Endodermal cell (in vitro differentiated cells): Measurements from ENCODE around the gene RASAL1. TPM values are rescaled to one million over a fixed set of nuclear protein-coding genes. Genes with fewer than 3 reads are reported as not detected.

Experiments
- DNase-seq: peaks from one replicate; pipeline ENCODE4 v3.0.0-alpha.2; 2017
- H3K27ac ChIP-seq: 2 replicates; pipeline ENCODE4 v1.5.1; 2013; ENCODE audit warnings: mild to moderate bottlenecking, low read depth, low read length, moderate library complexity
- H3K27me3 ChIP-seq: 2 replicates; pipeline ENCODE4 v1.6.1; 2013; ENCODE audit warnings: mild to moderate bottlenecking, low read length, moderate library complexity; ENCODE audit not compliant: insufficient read depth, control insufficient read depth, poor library complexity, severe bottlenecking
- H3K36me3 ChIP-seq: 2 replicates; pipeline ENCODE4 v1.7.0; 2013; ENCODE audit warnings: mild to moderate bottlenecking, low read length, moderate library complexity; ENCODE audit not compliant: control insufficient read depth, insufficient read depth
- H3K4me1 ChIP-seq: one replicate; pipeline ENCODE4 v1.7.0; 2013; ENCODE audit warnings: low read length; ENCODE audit not compliant: control insufficient read depth, insufficient read depth
- H3K4me3 ChIP-seq: 2 replicates; pipeline ENCODE4 v1.5.1; 2013; ENCODE audit warnings: mild to moderate bottlenecking, low read length, moderate library complexity
- H3K9ac ChIP-seq: 2 replicates; pipeline ENCODE4 v1.6.1; 2013; ENCODE audit warnings: mild to moderate bottlenecking, low read length, moderate library complexity; ENCODE audit not compliant: poor library complexity, severe bottlenecking; ENCODE audit errors: extremely low read depth
- H3K9me3 ChIP-seq: 2 replicates; pipeline ENCODE4 v1.6.1; 2013; ENCODE audit warnings: mild to moderate bottlenecking, low read length, moderate library complexity; ENCODE audit not compliant: control insufficient read depth
- H3K27ac Mint-ChIP-seq: 2 replicates; pipeline ENCODE4 v1.8.0; 2020; ENCODE audit warnings: mixed read lengths
- H3K27me3 Mint-ChIP-seq: 2 replicates; pipeline ENCODE4 v1.8.0; 2021; ENCODE audit warnings: mild to moderate bottlenecking, mixed read lengths; ENCODE audit not compliant: insufficient read depth
- H3K36me3 Mint-ChIP-seq: 2 replicates; pipeline ENCODE4 v1.8.0; 2020; ENCODE audit warnings: low read depth, mixed read lengths
- H3K4me1 Mint-ChIP-seq: 2 replicates; pipeline ENCODE4 v1.8.0; 2020; ENCODE audit warnings: mixed read lengths
- H3K4me3 Mint-ChIP-seq: 2 replicates; pipeline ENCODE4 v1.8.0; 2020; ENCODE audit warnings: mild to moderate bottlenecking, moderate library complexity, mixed read lengths
- H3K9me3 Mint-ChIP-seq: 2 replicates; pipeline ENCODE4 v1.8.0; 2020; ENCODE audit warnings: mild to moderate bottlenecking, mixed read lengths
- CTCF ChIP-seq: fragments of 200-600 bp; sonication (generic); conservative IDR thresholded peaks from 2 replicates; pipeline ENCODE4 v1.5.0; 2021; ENCODE audit warnings: antibody characterized with exemption, mild to moderate bottlenecking
- WGBS, 2 experiments: methylation state at CpG; one replicate each; pipeline versions ENCODE4 v1.1.5 to v1.1.7; 2013; ENCODE audit warnings: missing lambda C conversion rate in 2 of 2, mixed read lengths in 1 of 2; ENCODE audit not compliant: insufficient coverage in 1 of 2, insufficient read length in 1 of 2; 5-methylcytosine and 5-hydroxymethylcytosine counted together
- total RNA-seq, 2 donors: library from RNA; stranded (reverse); fragmentation: NEBNext Ultra II Directional in 1 of 2; extraction: Animal tissue kit (Norgen Biotek cat#: 25700) in 1 of 2; gene quantifications; 2 replicates in 1 of 2; 3 replicates in 1 of 2; pipeline ENCODE4 v1.2.1, GENCODE V29; 2021

Gene RASAL1
- total RNA-seq, 2 donors from 2014 or later, result 0.77 to 1.4 TPM

DNA sequence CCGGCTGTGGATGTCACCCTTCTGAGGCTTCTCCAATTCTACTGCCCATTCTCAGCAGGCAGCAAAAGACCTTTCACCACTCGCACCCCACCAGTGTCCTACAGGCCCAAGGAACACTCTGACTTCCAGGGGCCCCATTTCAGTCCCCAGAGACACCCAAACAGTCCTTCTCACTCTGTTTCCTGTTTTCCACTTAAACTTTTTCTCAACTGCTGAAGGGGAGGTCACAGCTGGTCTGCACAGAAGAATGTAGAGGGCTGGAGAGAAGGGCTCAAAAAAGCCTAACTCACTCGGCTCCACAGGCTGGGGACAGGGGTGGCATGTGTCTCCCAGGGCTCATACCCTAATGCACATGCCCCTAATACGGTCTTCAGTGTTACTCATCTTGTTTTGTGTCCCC is 83.2 kb downstream of the RASAL1 start:
- Mint-ChIP-seq H3K9me3 (no peaks in the 10 kb centered on the region), H3K36me3 (no peaks in the 10 kb centered on the region), H3K4me1 (no peaks in the 10 kb centered on the region), H3K27me3 (peaks cover 70% of the 10 kb centered on the region), H3K27ac (no peak overlapping the region), H3K4me3 (no peak overlapping the region)
- no peaks in the 10 kb centered on the region for H3K9me3 ChIP-seq
- no peaks in the 10 kb centered on the region for H3K36me3 ChIP-seq
- WGBS, 2 experiments, result 79% methylated on average over 3 to 4 of the region's 4 CpGs
- no peak overlapping the region for H3K9ac ChIP-seq
- TF ChIP-seq CTCF, result no peak
- H3K4me3 ChIP-seq, result no peak overlapping the region
- H3K27me3 ChIP-seq, result peaks cover 51% of the 10 kb centered on the region
- no peak for DNase-seq
- no peak overlapping the region for H3K27ac ChIP-seq
- H3K4me1 ChIP-seq, result no peaks in the 10 kb centered on the region

DNA sequence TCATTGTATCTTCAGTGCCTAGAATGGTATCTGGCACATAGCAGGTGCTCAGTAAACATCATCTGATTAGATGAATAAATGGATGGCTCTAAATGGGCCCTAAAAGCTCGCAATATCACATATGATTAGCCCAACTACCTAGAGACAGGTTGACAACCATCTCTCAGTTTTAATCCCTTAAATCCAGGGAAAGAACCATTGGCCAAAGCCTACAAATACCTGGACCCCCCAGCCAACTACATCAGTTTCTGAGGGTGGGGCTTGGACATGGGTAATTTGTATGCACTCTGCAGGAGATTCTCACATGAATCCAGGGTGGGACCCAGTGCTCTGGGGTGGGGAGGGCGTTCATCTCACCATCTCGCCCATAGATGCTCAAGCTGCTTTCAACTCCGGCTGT is 83.8 kb downstream of the RASAL1 start:
- no peak for TF ChIP-seq CTCF
- H3K4me3 Mint-ChIP-seq, result no peak overlapping the region
- 92% methylated on average over 4 of the region's 4 CpGs; no CpG with 5 or more reads in 1 of the 2 experiments for WGBS, 2 experiments
- no peak for DNase-seq
- H3K27me3 ChIP-seq, result peaks cover 47% of the 10 kb centered on the region
- no peaks in the 10 kb centered on the region for H3K4me1 ChIP-seq
- H3K36me3 ChIP-seq, result no peaks in the 10 kb centered on the region
- no peaks in the 10 kb centered on the region for H3K36me3 Mint-ChIP-seq
- H3K27ac ChIP-seq, result no peak overlapping the region
- H3K27me3 Mint-ChIP-seq, result peaks cover 73% of the 10 kb centered on the region
- no peak overlapping the region for H3K4me3 ChIP-seq
- H3K9ac ChIP-seq, result no peak overlapping the region
- no peak overlapping the region for H3K27ac Mint-ChIP-seq
- no peaks in the 10 kb centered on the region for H3K4me1 Mint-ChIP-seq
- no peaks in the 10 kb centered on the region for H3K9me3 Mint-ChIP-seq
- H3K9me3 ChIP-seq, result no peaks in the 10 kb centered on the region

DNA sequence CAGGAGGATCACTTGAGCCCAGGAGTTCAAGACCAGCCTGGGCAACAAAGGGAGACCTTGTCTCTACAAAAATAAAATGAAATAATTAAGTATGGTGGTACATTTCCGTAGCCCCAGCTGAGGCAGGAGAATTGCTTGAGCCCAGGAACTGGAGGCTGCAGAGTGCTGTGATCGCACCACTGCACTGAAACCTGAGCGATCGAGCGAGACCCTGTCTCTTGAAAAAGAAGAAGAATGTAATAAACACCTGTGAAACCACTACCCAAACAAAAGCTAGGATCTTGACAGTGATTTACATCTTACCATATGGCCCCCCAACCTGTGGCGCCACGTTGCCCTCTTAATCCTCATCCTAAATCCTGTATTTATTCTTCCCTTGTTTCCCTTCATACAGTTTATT is 84.8 kb downstream of the RASAL1 start:
- Histone ChIP-seq H3K4me3 (no peak overlapping the region), H3K27ac (no peak overlapping the region), H3K27me3 (peaks cover 41% of the 10 kb centered on the region), H3K4me1 (no peaks in the 10 kb centered on the region), H3K9me3 (no peaks in the 10 kb centered on the region), H3K36me3 (no peaks in the 10 kb centered on the region), H3K9ac (no peak overlapping the region)
- WGBS, 2 experiments, result 91 to 92% methylated on average over 2 to 7 of the region's 7 CpGs
- Mint-ChIP-seq H3K36me3 (no peaks in the 10 kb centered on the region), H3K9me3 (no peaks in the 10 kb centered on the region), H3K27ac (no peak overlapping the region), H3K4me3 (no peak overlapping the region), H3K27me3 (peaks cover 73% of the 10 kb centered on the region), H3K4me1 (no peaks in the 10 kb centered on the region)
- no peak for TF ChIP-seq CTCF
- no peak for DNase-seq
